Vagina (tissue), 2 donors: Measurements from ENCODE around the gene HAS3. TPM values are rescaled to one million over a fixed set of nuclear protein-coding genes. Genes with fewer than 3 reads are reported as not detected.

ENCODE experiments used
- DNase-seq, 2 donors: peaks; one replicate each; pipeline ENCODE4 v3.0.0-alpha.2; 2017; ENCODE audit errors: extremely low spot score in 2 of 2
- H3K27ac ChIP-seq: fragments of 200-600 bp; sonication (generic); one replicate; pipeline ENCODE4 v1.5.1; 2019
- H3K27me3 ChIP-seq: fragments of 200-600 bp; sonication (generic); one replicate; pipeline ENCODE4 v1.5.1; 2019
- H3K36me3 ChIP-seq, 2 donors: fragments of 200-600 bp; sonication (generic); one replicate each; pipeline ENCODE4 v1.5.1; 2017 to 2019
- H3K4me1 ChIP-seq: fragments of 200-600 bp; sonication (generic); one replicate; pipeline ENCODE4 v1.5.1; 2019
- H3K4me3 ChIP-seq, 2 donors: fragments of 200-600 bp; sonication (generic); 1 replicate in 1 of 2; 2 replicates in 1 of 2; pipeline ENCODE4 v1.5.1; 2016 to 2019
- H3K9me3 ChIP-seq: fragments of 200-600 bp; sonication (generic); one replicate; pipeline ENCODE4 v1.5.1; 2019
- CTCF ChIP-seq, 3 experiments: fragments of 450-650 bp in 2 of 3; fragments of 200-600 bp in 1 of 3; sonication (generic) in 1 of 3; IDR thresholded peaks; one replicate each; pipeline ENCODE4 v1.5.1; 2017 to 2019; ENCODE audit warnings: antibody characterized with exemption in 3 of 3, mild to moderate bottlenecking in 2 of 3, moderate library complexity in 2 of 3
- POLR2A ChIP-seq, 2 donors: fragments of 450-650 bp; IDR thresholded peaks; one replicate each; pipeline ENCODE4 v1.6.1; 2017; ENCODE audit warnings: antibody characterized with exemption in 2 of 2, mild to moderate bottlenecking in 2 of 2, moderate library complexity in 2 of 2
- POLR2AphosphoS5 ChIP-seq, 2 donors: sonication (generic); formaldehyde crosslinking; IDR thresholded peaks; one replicate each; pipeline ENCODE4 v1.9.0; 2017; ENCODE audit warnings: antibody characterized with exemption in 2 of 2, mild to moderate bottlenecking in 2 of 2, low read depth in 1 of 2; ENCODE audit not compliant: insufficient read depth in 1 of 2
- intact Hi-C: fragments of 100-400 bp; cut with DNase I; formaldehyde crosslinking; loops from one replicate; pipeline ENCODE4 v1.15.1; 2023
- total RNA-seq: library from RNA; depleted of rRNA; stranded (reverse); fragments of >200 nt; gene quantifications from one replicate; pipeline ENCODE4 v1.2.3, GENCODE V29; 2016

HAS3 gene
- total RNA-seq, 1 donor from 2014 or later = 25.8 TPM

DNA sequence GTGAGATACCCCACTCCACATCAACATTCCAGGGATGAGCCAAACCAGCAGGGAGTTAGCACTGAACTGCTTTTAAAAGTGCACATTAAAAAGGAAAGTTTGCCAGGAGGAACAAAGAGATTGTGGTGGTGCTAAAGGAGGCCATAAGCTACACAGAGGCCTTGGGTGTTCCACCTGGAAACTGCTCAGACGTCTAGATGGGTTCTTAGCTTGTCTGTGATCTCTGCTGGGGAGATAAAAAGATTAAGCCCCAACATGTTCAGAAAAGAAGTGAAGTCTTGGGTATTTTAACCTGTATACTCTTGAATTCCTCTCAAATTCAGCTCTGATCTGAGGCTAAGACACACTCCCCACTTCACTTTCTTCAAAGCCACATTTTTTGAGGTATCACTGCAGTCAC is 10.4 kb downstream of the HAS3 start:
- Histone ChIP-seq H3K27me3 (no peaks in the 10 kb centered on the region), H3K4me1 (peaks cover 27% of the 10 kb centered on the region), H3K27ac (no peak overlapping the region), H3K4me3 (no peak overlapping the region), H3K9me3 (no peaks in the 10 kb centered on the region), H3K36me3 (peaks cover 0 to 44% of the 10 kb centered on the region in 2 donors)
- TF ChIP-seq POLR2AphosphoS5 (IDR thresholded peaks at IDR 0.05; ENCODE audit: insufficient read depth in 1 of 2, low read depth in 1 of 2) = no peak
- TF ChIP-seq POLR2A (IDR thresholded peaks at IDR 0.05) = no peak
- no peak for TF ChIP-seq CTCF (IDR thresholded peaks at IDR 0.05)
- no peak for DNase-seq
- intact Hi-C loops = no loop called here

DNA sequence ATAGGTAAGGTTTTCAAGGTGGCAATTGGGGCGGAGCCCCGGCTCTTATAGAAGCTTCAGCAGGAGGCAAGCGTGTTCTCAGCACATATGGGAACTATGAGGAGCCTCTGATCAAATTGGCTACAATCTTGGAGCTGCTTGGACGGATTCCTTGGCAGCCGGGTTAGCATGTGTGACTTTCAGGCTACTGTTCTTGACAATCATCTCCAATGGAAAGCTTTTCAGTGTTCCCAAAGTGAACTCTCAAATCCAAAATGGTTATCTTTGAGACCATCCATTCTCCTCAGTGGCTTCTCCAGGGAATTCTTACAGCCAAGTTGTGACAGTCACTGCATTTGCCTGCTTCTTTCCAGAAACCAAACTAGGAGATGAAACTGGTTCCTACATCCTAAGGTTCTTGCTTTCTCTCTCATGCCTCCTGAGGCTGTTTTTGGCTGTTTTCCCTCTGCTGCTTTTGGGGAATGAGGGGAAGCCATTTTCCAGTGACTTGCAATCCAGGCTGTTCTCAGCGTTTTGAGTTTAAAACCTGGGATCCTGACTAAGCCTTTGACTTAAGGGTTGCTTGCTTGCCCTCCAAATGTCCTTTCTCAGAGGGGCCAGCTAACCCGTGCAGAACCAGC is 10.9 kb downstream of the HAS3 start:
- Histone ChIP-seq H3K36me3 (peaks cover 0 to 50% of the 10 kb centered on the region in 2 donors), H3K4me1 (peaks cover 27% of the 10 kb centered on the region), H3K27me3 (no peaks in the 10 kb centered on the region), H3K27ac (no peak overlapping the region), H3K4me3 (no peak overlapping the region), H3K9me3 (no peaks in the 10 kb centered on the region)
- no peak for TF ChIP-seq POLR2A (IDR thresholded peaks at IDR 0.05)
- no peak for TF ChIP-seq POLR2AphosphoS5 (IDR thresholded peaks at IDR 0.05; ENCODE audit: insufficient read depth in 1 of 2, low read depth in 1 of 2)
- no peak for TF ChIP-seq CTCF (IDR thresholded peaks at IDR 0.05)
- intact Hi-C loops = no loop called here
- no peak for DNase-seq

DNA sequence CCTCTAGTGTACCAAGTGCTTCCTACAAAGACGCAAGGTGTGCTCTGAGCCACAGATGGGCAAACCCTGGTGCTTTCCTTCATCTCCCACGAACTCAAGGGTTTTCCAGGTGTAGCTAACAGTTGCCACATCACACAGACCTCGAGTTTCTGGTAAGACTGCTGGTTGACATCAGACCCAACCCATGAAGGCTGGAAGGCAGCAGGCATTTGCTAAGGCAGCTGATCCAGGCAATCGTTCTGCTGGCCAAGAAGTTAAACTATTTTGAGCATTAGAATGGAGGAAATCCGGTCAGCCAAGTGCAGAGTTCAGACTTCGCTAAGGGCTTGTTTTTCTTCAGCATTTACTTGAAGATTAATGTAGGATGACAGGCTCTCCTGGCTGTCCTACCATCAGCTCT is 11.5 kb downstream of the HAS3 start:
- Histone ChIP-seq H3K27ac (no peak overlapping the region), H3K4me1 (peaks cover 26% of the 10 kb centered on the region), H3K4me3 (no peak overlapping the region), H3K27me3 (no peaks in the 10 kb centered on the region), H3K36me3 (peaks cover 0 to 50% of the 10 kb centered on the region in 2 donors), H3K9me3 (no peaks in the 10 kb centered on the region)
- TF ChIP-seq POLR2AphosphoS5 (IDR thresholded peaks at IDR 0.05; ENCODE audit: insufficient read depth in 1 of 2, low read depth in 1 of 2) (no peak), CTCF (IDR thresholded peaks at IDR 0.05) (no peak), POLR2A (IDR thresholded peaks at IDR 0.05) (no peak)
- no peak for DNase-seq
- intact Hi-C loops = no loop called here

GRCh38 chr16:69118468-69118867 is 13.0 kb downstream of the HAS3 start:
- H3K4me3 ChIP-seq = no peak overlapping the region
- H3K27ac ChIP-seq = no peak overlapping the region
- intact Hi-C loops = no loop called here
- TF ChIP-seq CTCF (IDR thresholded peaks at IDR 0.05) (no peak), POLR2AphosphoS5 (IDR thresholded peaks at IDR 0.05; ENCODE audit: insufficient read depth in 1 of 2, low read depth in 1 of 2) (no peak), POLR2A (IDR thresholded peaks at IDR 0.05) (no peak)
- no peaks in the 10 kb centered on the region for H3K27me3 ChIP-seq
- peaks cover 0 to 50% of the 10 kb centered on the region in 2 donors for H3K36me3 ChIP-seq
- no peaks in the 10 kb centered on the region for H3K9me3 ChIP-seq
- DNase-seq = no peak
- H3K4me1 ChIP-seq = peaks cover 14% of the 10 kb centered on the region

DNA sequence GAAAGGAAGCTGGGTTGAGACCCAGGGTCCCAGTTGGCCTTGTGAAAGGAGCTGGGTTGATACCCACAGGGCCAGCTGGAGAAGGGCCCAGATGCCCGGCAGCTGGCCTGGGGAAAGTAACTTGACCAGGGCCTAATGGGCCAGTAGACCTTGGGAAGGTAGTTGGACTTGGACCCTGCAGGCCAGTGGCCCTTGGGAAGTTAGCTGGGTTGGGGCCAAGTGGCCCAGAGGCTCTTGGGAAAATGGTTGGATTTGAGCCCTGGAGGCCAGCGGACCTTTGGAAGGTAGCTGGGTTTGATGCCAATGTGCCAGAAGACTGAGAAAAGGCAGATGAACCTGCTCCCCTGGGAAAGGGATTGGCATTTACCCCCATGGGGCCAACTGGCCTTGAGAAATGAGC is 13.5 kb downstream of the HAS3 start:
- no peak for TF ChIP-seq POLR2A (IDR thresholded peaks at IDR 0.05)
- TF ChIP-seq POLR2AphosphoS5 (IDR thresholded peaks at IDR 0.05; ENCODE audit: insufficient read depth in 1 of 2, low read depth in 1 of 2) = no peak
- TF ChIP-seq CTCF (IDR thresholded peaks at IDR 0.05) = no peak
- Histone ChIP-seq H3K36me3 (peaks cover 0 to 45% of the 10 kb centered on the region in 2 donors), H3K27me3 (no peaks in the 10 kb centered on the region), H3K4me1 (peaks cover 14% of the 10 kb centered on the region), H3K27ac (no peak overlapping the region), H3K4me3 (no peak overlapping the region), H3K9me3 (no peaks in the 10 kb centered on the region)
- DNase-seq = peak in 1 of 2 donors; percentile 54
- intact Hi-C loops = no loop called here
